AG09319 (cell line): ENCODE results near the gene CNTNAP2.

Experiments used
- DNase-seq: peaks from one replicate; pipeline ENCODE4 v3.0.0-alpha.2; 2010; ENCODE audit warnings: low read depth; ENCODE audit errors: extremely low read depth
- CTCF ChIP-seq: IDR thresholded peaks from 2 replicates; pipeline ENCODE4 v1.5.1; 2011; ENCODE audit warnings: low read depth, mild to moderate bottlenecking, inconsistent platforms, low read length, moderate library complexity

The CNTNAP2 gene

GRCh38 chr7:148214101-148214500 is 2097.5 kb downstream of the CNTNAP2 start:
- no peak for DNase-seq
- no peak for TF ChIP-seq CTCF

GRCh38 chr7:148218603-148219002 is 2102.0 kb downstream of the CNTNAP2 start:
- no peak for DNase-seq

GRCh38 chr7:148222721-148223120 is 2106.1 kb downstream of the CNTNAP2 start:
- no peak for DNase-seq
- TF ChIP-seq CTCF: no peak

More at GRCh38 chr7:148218603-148219002, 2102.0 kb downstream of the CNTNAP2 start:
- TF ChIP-seq CTCF: no peak

- DNase-seq: no peak
- TF ChIP-seq CTCF: no peak
These were observed 2106.6 kb downstream of the CNTNAP2 start for GRCh38 chr7:148223160-148223559.

- DNase-seq: no peak
- no peak for TF ChIP-seq CTCF
These were observed 2107.1 kb downstream of the CNTNAP2 start for GRCh38 chr7:148223738-148224137.

GRCh38 chr7:148230296-148230695 is 2113.7 kb downstream of the CNTNAP2 start:
- no peak for TF ChIP-seq CTCF
- DNase-seq: no peak

- no peak for DNase-seq
- TF ChIP-seq CTCF: no peak
These were observed 2114.3 kb downstream of the CNTNAP2 start for GRCh38 chr7:148230883-148231282.
